ENCODE data around the gene PKD1.
A peak's percentile ranks its signal among the peaks of the same experiment; 100 is the strongest.

PKD1 gene

GRCh38 chr16:2166263-2167067, 30.8 kb upstream of the PKD1 start:
- Histone ChIP-seq H3K4me3 (ENCODE audit: low read depth in 1 of 2, low read length in 2 of 2) (no peak overlapping the region), H3K9ac (ENCODE audit: low read length) (no peak overlapping the region), H3K4me1 (ENCODE audit: insufficient read depth, low read length) (peaks cover 1% of the 10 kb centered on the region), H3K36me3 (ENCODE audit: insufficient read depth, low read length) (peaks cover 29% of the 10 kb centered on the region), H3K9me3 (ENCODE audit: low read length) (no peaks in the 10 kb centered on the region), H3K27ac (ENCODE audit: low read depth, low read length) (no peak overlapping the region), H3K27me3 (ENCODE audit: control insufficient read depth in 1 of 2, insufficient read depth in 2 of 2, low read length in 2 of 2) (no peaks in the 10 kb centered on the region)

- no peak overlapping the region for H3K9ac ChIP-seq (ENCODE audit: low read length)
- no peak overlapping the region for H3K27ac ChIP-seq (ENCODE audit: low read depth, low read length)
- H3K27me3 ChIP-seq (ENCODE audit: control insufficient read depth in 1 of 2, insufficient read depth in 2 of 2, low read length in 2 of 2), result no peaks in the 10 kb centered on the region
- no peaks in the 10 kb centered on the region for H3K9me3 ChIP-seq (ENCODE audit: low read length)
- H3K4me3 ChIP-seq (ENCODE audit: low read depth in 1 of 2, low read length in 2 of 2), result no peak overlapping the region
- H3K36me3 ChIP-seq (ENCODE audit: insufficient read depth, low read length), result peaks cover 29% of the 10 kb centered on the region
- H3K4me1 ChIP-seq (ENCODE audit: insufficient read depth, low read length), result peaks cover 5% of the 10 kb centered on the region
Measured at GRCh38 chr16:2165861-2166260, 30.2 kb upstream of the PKD1 start.

GRCh38 chr16:2163211-2163881, 27.6 kb upstream of the PKD1 start:
- H3K4me1 ChIP-seq (ENCODE audit: insufficient read depth, low read length), result peaks cover 24% of the 10 kb centered on the region
- no peak overlapping the region for H3K9ac ChIP-seq (ENCODE audit: low read length)
- no peak overlapping the region for H3K27ac ChIP-seq (ENCODE audit: low read depth, low read length)
- no peaks in the 10 kb centered on the region for H3K9me3 ChIP-seq (ENCODE audit: low read length)
- H3K36me3 ChIP-seq (ENCODE audit: insufficient read depth, low read length), result peaks cover 27% of the 10 kb centered on the region
- H3K27me3 ChIP-seq (ENCODE audit: control insufficient read depth in 1 of 2, insufficient read depth in 2 of 2, low read length in 2 of 2), result no peaks in the 10 kb centered on the region
- no peak overlapping the region for H3K4me3 ChIP-seq (ENCODE audit: low read depth in 1 of 2, low read length in 2 of 2)

- H3K4me3 ChIP-seq (ENCODE audit: low read depth in 1 of 2, low read length in 2 of 2), result no peak overlapping the region
- H3K27me3 ChIP-seq (ENCODE audit: control insufficient read depth in 1 of 2, insufficient read depth in 2 of 2, low read length in 2 of 2), result no peaks in the 10 kb centered on the region
- H3K4me1 ChIP-seq (ENCODE audit: insufficient read depth, low read length), result peaks cover 30% of the 10 kb centered on the region
- H3K9me3 ChIP-seq (ENCODE audit: low read length), result no peaks in the 10 kb centered on the region
- no peak overlapping the region for H3K9ac ChIP-seq (ENCODE audit: low read length)
- H3K36me3 ChIP-seq (ENCODE audit: insufficient read depth, low read length), result peaks cover 21% of the 10 kb centered on the region
- H3K27ac ChIP-seq (ENCODE audit: low read depth, low read length), result no peak overlapping the region
Measured at GRCh38 chr16:2162676-2163118, 27.0 kb upstream of the PKD1 start.

GRCh38 chr16:2161911-2162310, 26.2 kb upstream of the PKD1 start:
- H3K4me3 ChIP-seq (ENCODE audit: low read depth in 1 of 2, low read length in 2 of 2), result no peak overlapping the region
- no peaks in the 10 kb centered on the region for H3K9me3 ChIP-seq (ENCODE audit: low read length)
- no peaks in the 10 kb centered on the region for H3K27me3 ChIP-seq (ENCODE audit: control insufficient read depth in 1 of 2, insufficient read depth in 2 of 2, low read length in 2 of 2)
- H3K36me3 ChIP-seq (ENCODE audit: insufficient read depth, low read length), result peaks cover 14% of the 10 kb centered on the region
- H3K9ac ChIP-seq (ENCODE audit: low read length), result no peak overlapping the region
- no peak overlapping the region for H3K27ac ChIP-seq (ENCODE audit: low read depth, low read length)
- H3K4me1 ChIP-seq (ENCODE audit: insufficient read depth, low read length), result peaks cover 38% of the 10 kb centered on the region

- Histone ChIP-seq H3K27me3 (ENCODE audit: control insufficient read depth in 1 of 2, insufficient read depth in 2 of 2, low read length in 2 of 2) (no peaks in the 10 kb centered on the region), H3K4me1 (ENCODE audit: insufficient read depth, low read length) (peaks cover 41% of the 10 kb centered on the region), H3K9ac (ENCODE audit: low read length) (no peak overlapping the region), H3K27ac (ENCODE audit: low read depth, low read length) (peak overlapping the region; percentile 63), H3K36me3 (ENCODE audit: insufficient read depth, low read length) (peaks cover 6% of the 10 kb centered on the region), H3K9me3 (ENCODE audit: low read length) (no peaks in the 10 kb centered on the region), H3K4me3 (ENCODE audit: low read depth in 1 of 2, low read length in 2 of 2) (no peak overlapping the region)
Measured at GRCh38 chr16:2160915-2161551, 25.3 kb upstream of the PKD1 start.

GRCh38 chr16:2159175-2159838, 23.6 kb upstream of the PKD1 start:
- Histone ChIP-seq H3K27me3 (ENCODE audit: control insufficient read depth in 1 of 2, insufficient read depth in 2 of 2, low read length in 2 of 2) (no peaks in the 10 kb centered on the region), H3K9me3 (ENCODE audit: low read length) (no peaks in the 10 kb centered on the region), H3K36me3 (ENCODE audit: insufficient read depth, low read length) (no peaks in the 10 kb centered on the region), H3K4me1 (ENCODE audit: insufficient read depth, low read length) (peaks cover 47% of the 10 kb centered on the region), H3K9ac (ENCODE audit: low read length) (peak overlapping the region; percentile 83), H3K4me3 (ENCODE audit: low read depth in 1 of 2, low read length in 2 of 2) (peak overlapping the region in 1 of 2 donors; percentile 59), H3K27ac (ENCODE audit: low read depth, low read length) (peak overlapping the region; percentile 86)

GRCh38 chr16:2158262-2158638, 22.6 kb upstream of the PKD1 start:
- H3K4me3 ChIP-seq (ENCODE audit: low read depth in 1 of 2, low read length in 2 of 2), result peak overlapping the region; percentile 16 to 59
- peak overlapping the region; percentile 83 for H3K9ac ChIP-seq (ENCODE audit: low read length)
- H3K36me3 ChIP-seq (ENCODE audit: insufficient read depth, low read length), result no peaks in the 10 kb centered on the region
- H3K9me3 ChIP-seq (ENCODE audit: low read length), result no peaks in the 10 kb centered on the region
- H3K27me3 ChIP-seq (ENCODE audit: control insufficient read depth in 1 of 2, insufficient read depth in 2 of 2, low read length in 2 of 2), result no peaks in the 10 kb centered on the region
- peak overlapping the region; percentile 86 for H3K27ac ChIP-seq (ENCODE audit: low read depth, low read length)
- H3K4me1 ChIP-seq (ENCODE audit: insufficient read depth, low read length), result peaks cover 56% of the 10 kb centered on the region

GRCh38 chr16:2157480-2158261, 22.0 kb upstream of the PKD1 start:
- Histone ChIP-seq H3K9me3 (ENCODE audit: low read length) (no peaks in the 10 kb centered on the region), H3K4me3 (ENCODE audit: low read depth in 1 of 2, low read length in 2 of 2) (peak overlapping the region; percentile 16 to 59), H3K27me3 (ENCODE audit: control insufficient read depth in 1 of 2, insufficient read depth in 2 of 2, low read length in 2 of 2) (no peaks in the 10 kb centered on the region), H3K9ac (ENCODE audit: low read length) (peak overlapping the region; percentile 83), H3K27ac (ENCODE audit: low read depth, low read length) (peak overlapping the region; percentile 86), H3K36me3 (ENCODE audit: insufficient read depth, low read length) (no peaks in the 10 kb centered on the region), H3K4me1 (ENCODE audit: insufficient read depth, low read length) (peaks cover 62% of the 10 kb centered on the region)

- H3K4me1 ChIP-seq (ENCODE audit: insufficient read depth, low read length), result peaks cover 70% of the 10 kb centered on the region
- peak overlapping the region; percentile 67 for H3K9ac ChIP-seq (ENCODE audit: low read length)
- H3K4me3 ChIP-seq (ENCODE audit: low read depth in 1 of 2, low read length in 2 of 2), result peak overlapping the region in 1 of 2 donors; percentile 59
- H3K27ac ChIP-seq (ENCODE audit: low read depth, low read length), result peak overlapping the region; percentile 86
- peaks cover 3% of the 10 kb centered on the region for H3K36me3 ChIP-seq (ENCODE audit: insufficient read depth, low read length)
- H3K9me3 ChIP-seq (ENCODE audit: low read length), result no peaks in the 10 kb centered on the region
- H3K27me3 ChIP-seq (ENCODE audit: control insufficient read depth in 1 of 2, insufficient read depth in 2 of 2, low read length in 2 of 2), result no peaks in the 10 kb centered on the region
Measured at GRCh38 chr16:2156849-2157224, 21.1 kb upstream of the PKD1 start.

All from muscle layer of colon (tissue), 2 donors.